ENCODE measurements around the gene HDAC9.

Gene HDAC9

DNA sequence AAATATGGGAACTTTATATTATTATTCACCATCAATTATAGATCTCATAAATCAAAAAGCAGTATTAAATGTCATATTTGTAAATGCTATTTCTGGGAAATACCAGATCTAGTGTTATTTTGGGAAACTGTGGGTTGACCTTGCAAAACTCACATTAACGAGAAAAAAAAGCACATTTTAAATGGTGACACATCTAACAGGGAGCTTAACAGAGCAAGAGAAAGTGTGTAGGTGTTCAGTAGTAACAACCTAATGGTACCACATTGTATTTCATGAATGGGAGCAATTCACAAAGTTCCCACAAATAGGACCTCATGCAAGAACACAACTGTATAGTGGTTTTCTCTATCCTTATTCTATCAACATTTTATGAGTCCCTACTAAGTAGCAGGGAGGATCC lies 26.2 kb upstream of the HDAC9 start:
- FAIRE-seq, result no peak
- no peak for TF ChIP-seq POLR2A (IDR thresholded peaks at IDR 0.05; ENCODE audit: low read depth, low read length)
- TF ChIP-seq POLR2AphosphoS5 (IDR thresholded peaks at IDR 0.05; ENCODE audit: low read depth, low read length), result no peak
- TF ChIP-seq TAF1 (IDR thresholded peaks at IDR 0.05; ENCODE audit: borderline replicate concordance, low read depth, low read length), result no peak
- DNase-seq (ENCODE audit: insufficient read length), result no peak

- no peak for FAIRE-seq
Measured at GRCh38 chr7:18471476-18472160, 23.9 kb upstream of the HDAC9 start.

GRCh38 chr7:18472161-18472483 lies 23.4 kb upstream of the HDAC9 start:
- FAIRE-seq (no peak), DNase-seq (ENCODE audit: insufficient read length) (no peak)
- TF ChIP-seq POLR2AphosphoS5 (IDR thresholded peaks at IDR 0.05; ENCODE audit: low read depth, low read length) (no peak), TAF1 (IDR thresholded peaks at IDR 0.05; ENCODE audit: borderline replicate concordance, low read depth, low read length) (no peak), POLR2A (IDR thresholded peaks at IDR 0.05; ENCODE audit: low read depth, low read length) (no peak)

More at GRCh38 chr7:18471476-18472160, 23.9 kb upstream of the HDAC9 start:
- TF ChIP-seq POLR2AphosphoS5 (IDR thresholded peaks at IDR 0.05; ENCODE audit: low read depth, low read length) (no peak), TAF1 (IDR thresholded peaks at IDR 0.05; ENCODE audit: borderline replicate concordance, low read depth, low read length) (no peak), POLR2A (IDR thresholded peaks at IDR 0.05; ENCODE audit: low read depth, low read length) (no peak)
- DNase-seq (ENCODE audit: insufficient read length), result no peak

GRCh38 chr7:18473119-18473518 lies 22.4 kb upstream of the HDAC9 start:
- no peak for DNase-seq (ENCODE audit: insufficient read length)
- TF ChIP-seq POLR2A (IDR thresholded peaks at IDR 0.05; ENCODE audit: low read depth, low read length) (no peak), TAF1 (IDR thresholded peaks at IDR 0.05; ENCODE audit: borderline replicate concordance, low read depth, low read length) (no peak), POLR2AphosphoS5 (IDR thresholded peaks at IDR 0.05; ENCODE audit: low read depth, low read length) (no peak)
- no peak for FAIRE-seq

- TF ChIP-seq POLR2AphosphoS5 (IDR thresholded peaks at IDR 0.05; ENCODE audit: low read depth, low read length), result no peak
- TF ChIP-seq POLR2A (IDR thresholded peaks at IDR 0.05; ENCODE audit: low read depth, low read length), result no peak
- no peak for TF ChIP-seq TAF1 (IDR thresholded peaks at IDR 0.05; ENCODE audit: borderline replicate concordance, low read depth, low read length)
- FAIRE-seq (no peak), DNase-seq (ENCODE audit: insufficient read length) (no peak)
Measured at GRCh38 chr7:18474944-18475343, 20.6 kb upstream of the HDAC9 start.

DNA sequence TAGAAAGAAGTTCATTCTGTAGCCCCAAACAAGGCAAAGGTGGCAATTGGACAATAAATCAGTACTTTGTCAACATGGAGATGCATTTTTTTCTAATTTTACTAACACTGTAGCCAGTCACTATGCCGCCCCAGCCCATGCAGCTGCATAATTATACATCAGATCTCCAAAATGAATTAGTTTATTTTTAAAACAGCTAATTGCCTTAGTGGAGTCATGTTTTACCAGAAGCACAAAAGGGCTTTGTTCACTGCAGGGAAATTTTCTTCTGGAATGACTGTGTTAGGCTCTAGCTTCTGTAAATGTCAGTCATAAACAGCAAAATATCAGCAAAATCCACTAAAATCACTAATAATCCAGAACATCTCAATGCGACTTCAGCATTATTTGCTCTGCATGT lies 20.1 kb upstream of the HDAC9 start:
- FAIRE-seq (no peak), DNase-seq (ENCODE audit: insufficient read length) (no peak)

DNA sequence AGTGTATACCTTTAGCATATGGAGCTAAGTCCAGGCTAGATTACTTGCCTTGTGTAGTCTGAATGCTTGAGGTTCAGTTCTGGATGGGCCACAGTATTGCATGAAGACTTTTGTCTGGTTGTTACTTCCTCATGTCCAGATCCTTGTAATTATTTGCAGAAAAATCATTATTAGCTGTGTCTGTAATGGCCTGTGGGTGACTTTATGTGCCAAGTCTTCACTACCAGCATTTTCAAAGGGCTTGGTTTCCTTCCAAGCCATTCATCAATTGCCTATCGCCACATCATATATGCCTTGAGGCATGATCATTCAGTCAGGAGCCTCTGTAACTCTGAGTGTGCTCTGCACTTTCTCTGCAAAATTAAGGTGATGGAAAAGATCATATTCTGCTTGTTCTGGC lies 13.8 kb upstream of the HDAC9 start:
- DNase-seq (ENCODE audit: insufficient read length), result no peak
- TF ChIP-seq POLR2A (IDR thresholded peaks at IDR 0.05; ENCODE audit: low read depth, low read length) (no peak), TAF1 (IDR thresholded peaks at IDR 0.05; ENCODE audit: borderline replicate concordance, low read depth, low read length) (no peak), POLR2AphosphoS5 (IDR thresholded peaks at IDR 0.05; ENCODE audit: low read depth, low read length) (no peak)
- no peak for FAIRE-seq

More for the DNA sequence above, 20.1 kb upstream of the HDAC9 start:
- TF ChIP-seq TAF1 (IDR thresholded peaks at IDR 0.05; ENCODE audit: borderline replicate concordance, low read depth, low read length) (no peak), POLR2AphosphoS5 (IDR thresholded peaks at IDR 0.05; ENCODE audit: low read depth, low read length) (no peak), POLR2A (IDR thresholded peaks at IDR 0.05; ENCODE audit: low read depth, low read length) (no peak)

DNA sequence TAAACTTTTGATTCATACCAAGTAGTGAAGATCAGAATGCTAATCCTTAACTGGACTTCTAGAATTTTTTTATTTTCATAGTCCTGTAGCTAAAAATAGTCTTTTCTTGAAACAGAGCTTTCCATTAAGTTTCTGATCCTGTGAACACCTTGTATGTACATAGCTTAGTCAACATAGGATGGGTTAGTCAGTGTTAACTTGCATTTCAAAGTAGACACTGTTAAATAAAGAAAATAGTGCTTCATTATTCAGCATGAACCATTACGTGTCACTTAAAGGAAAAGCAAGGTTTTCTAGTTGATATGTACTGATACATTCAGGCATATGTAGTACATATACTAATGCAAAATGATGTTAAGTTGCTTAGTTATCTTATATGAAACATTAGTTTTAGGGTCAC lies 7.5 kb upstream of the HDAC9 start:
- TF ChIP-seq POLR2AphosphoS5 (IDR thresholded peaks at IDR 0.05; ENCODE audit: low read depth, low read length) (no peak), POLR2A (IDR thresholded peaks at IDR 0.05; ENCODE audit: low read depth, low read length) (no peak), TAF1 (IDR thresholded peaks at IDR 0.05; ENCODE audit: borderline replicate concordance, low read depth, low read length) (no peak)
- no peak for DNase-seq (ENCODE audit: insufficient read length)
- FAIRE-seq, result no peak

DNA sequence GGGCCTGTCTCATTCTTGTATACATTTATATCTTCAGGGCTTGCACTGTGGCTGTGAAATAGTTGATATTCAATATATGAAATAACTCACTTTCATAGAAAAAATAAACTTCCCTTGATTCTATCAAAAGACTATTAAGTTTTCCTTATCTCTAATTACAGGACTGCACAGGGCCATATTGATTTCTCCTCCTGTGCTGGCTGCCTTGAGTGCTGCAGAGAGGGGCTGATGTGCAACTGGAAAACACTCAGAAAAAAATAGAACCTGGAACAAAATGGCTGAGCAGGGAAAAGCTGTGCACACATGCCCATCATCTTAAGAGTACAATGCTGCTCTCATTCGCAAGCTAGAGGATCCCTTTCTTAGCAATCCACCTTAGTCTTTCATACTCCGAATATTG lies 5.9 kb upstream of the HDAC9 start:
- FAIRE-seq (no peak), DNase-seq (ENCODE audit: insufficient read length) (no peak)
- no peak for TF ChIP-seq POLR2A (IDR thresholded peaks at IDR 0.05; ENCODE audit: low read depth, low read length)
- TF ChIP-seq POLR2AphosphoS5 (IDR thresholded peaks at IDR 0.05; ENCODE audit: low read depth, low read length), result no peak

DNA sequence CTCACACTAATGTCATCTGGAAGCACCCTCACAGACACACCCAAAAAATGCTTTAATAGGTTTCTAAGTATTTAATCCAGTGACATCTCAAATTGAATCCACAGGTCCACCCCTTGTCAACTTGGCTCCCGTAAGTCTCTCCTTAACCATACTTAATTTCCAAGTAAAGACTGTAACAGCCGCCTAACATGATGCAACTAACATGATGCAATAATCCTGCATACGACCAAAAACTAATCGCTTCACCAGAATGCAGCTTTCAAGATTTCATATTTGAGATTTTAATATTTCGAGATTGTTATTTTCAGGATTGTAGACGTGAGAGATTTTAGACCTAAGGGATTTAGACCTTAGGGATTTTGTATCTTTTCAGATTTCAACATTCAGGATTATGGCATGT lies 3.7 kb upstream of the HDAC9 start:
- DNase-seq (ENCODE audit: insufficient read length) (no peak), FAIRE-seq (no peak)
- TF ChIP-seq TAF1 (IDR thresholded peaks at IDR 0.05; ENCODE audit: borderline replicate concordance, low read depth, low read length) (no peak), POLR2AphosphoS5 (IDR thresholded peaks at IDR 0.05; ENCODE audit: low read depth, low read length) (no peak), POLR2A (IDR thresholded peaks at IDR 0.05; ENCODE audit: low read depth, low read length) (no peak)

GRCh38 chr7:18494406-18494805 lies 1.1 kb upstream of the HDAC9 start:
- TF ChIP-seq POLR2A (IDR thresholded peaks at IDR 0.05; ENCODE audit: low read depth, low read length), result no peak
- DNase-seq (ENCODE audit: insufficient read length) (no peak), FAIRE-seq (no peak)

GRCh38 chr7:18494821-18495408 lies 634 bp upstream of the HDAC9 start:
- TF ChIP-seq POLR2AphosphoS5 (IDR thresholded peaks at IDR 0.05; ENCODE audit: low read depth, low read length) (no peak), POLR2A (IDR thresholded peaks at IDR 0.05; ENCODE audit: low read depth, low read length) (no peak), TAF1 (IDR thresholded peaks at IDR 0.05; ENCODE audit: borderline replicate concordance, low read depth, low read length) (no peak)
- no peak for DNase-seq (ENCODE audit: insufficient read length)
- peak; percentile 86 for FAIRE-seq

All from GM12892 (cell line).